Breast epithelium (tissue), 3 donors: ENCODE results near the gene VCL.

Source experiments
- POLR2A ChIP-seq: fragments of 450-650 bp; IDR thresholded peaks from one replicate; pipeline ENCODE4 v1.6.1; 2016; ENCODE audit warnings: antibody characterized with exemption, mild to moderate bottlenecking, moderate library complexity
- POLR2AphosphoS5 ChIP-seq, 3 donors: sonication (generic); formaldehyde crosslinking; IDR thresholded peaks; one replicate each; pipeline ENCODE4 v1.6.1; 2017; ENCODE audit warnings: antibody characterized with exemption in 3 of 3
- TF ChIP-seq, protein P1 (sequence below), 3 donors: fragments of 450-650 bp; IDR thresholded peaks; one replicate each; pipeline ENCODE4 v1.5.1; 2016 to 2017; ENCODE audit warnings: antibody characterized with exemption in 3 of 3, mild to moderate bottlenecking in 3 of 3, moderate library complexity in 3 of 3

DNA sequence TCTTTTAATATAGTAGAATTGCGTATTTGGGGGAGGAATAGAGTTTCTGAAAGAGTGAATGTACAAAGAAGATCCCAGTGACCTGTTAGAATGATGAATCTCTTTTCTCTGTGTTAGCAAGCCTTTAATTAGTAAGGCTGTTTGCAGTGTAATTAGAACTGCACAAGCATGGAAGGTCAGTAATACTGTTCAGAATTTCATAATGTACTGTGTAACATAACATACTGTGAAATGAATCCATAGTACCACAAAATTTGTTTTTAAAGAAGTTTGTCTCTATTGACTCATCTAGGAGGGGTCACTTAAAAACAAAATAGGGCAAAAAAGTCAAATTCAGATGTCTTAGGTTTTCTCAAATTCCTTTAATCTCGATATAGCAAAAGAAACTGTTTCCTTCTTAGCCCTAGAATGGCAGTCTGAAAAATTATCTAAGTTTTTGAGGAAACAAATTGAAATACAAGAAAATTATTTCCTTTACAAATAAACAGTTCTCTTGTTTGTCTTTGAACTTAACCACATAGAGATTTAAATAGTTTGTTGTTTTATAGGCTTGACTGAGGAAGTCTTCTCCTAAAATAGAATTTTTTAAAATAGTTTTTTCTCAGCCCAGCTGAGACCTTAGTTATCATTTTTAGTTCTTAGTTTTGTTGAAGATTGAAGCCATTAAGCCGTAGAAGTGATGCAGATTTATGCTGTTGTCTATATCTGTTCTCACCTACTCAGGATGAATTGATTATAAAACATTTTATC lies 165.6 kb downstream of the VCL start:
- TF ChIP-seq, protein P1, sequence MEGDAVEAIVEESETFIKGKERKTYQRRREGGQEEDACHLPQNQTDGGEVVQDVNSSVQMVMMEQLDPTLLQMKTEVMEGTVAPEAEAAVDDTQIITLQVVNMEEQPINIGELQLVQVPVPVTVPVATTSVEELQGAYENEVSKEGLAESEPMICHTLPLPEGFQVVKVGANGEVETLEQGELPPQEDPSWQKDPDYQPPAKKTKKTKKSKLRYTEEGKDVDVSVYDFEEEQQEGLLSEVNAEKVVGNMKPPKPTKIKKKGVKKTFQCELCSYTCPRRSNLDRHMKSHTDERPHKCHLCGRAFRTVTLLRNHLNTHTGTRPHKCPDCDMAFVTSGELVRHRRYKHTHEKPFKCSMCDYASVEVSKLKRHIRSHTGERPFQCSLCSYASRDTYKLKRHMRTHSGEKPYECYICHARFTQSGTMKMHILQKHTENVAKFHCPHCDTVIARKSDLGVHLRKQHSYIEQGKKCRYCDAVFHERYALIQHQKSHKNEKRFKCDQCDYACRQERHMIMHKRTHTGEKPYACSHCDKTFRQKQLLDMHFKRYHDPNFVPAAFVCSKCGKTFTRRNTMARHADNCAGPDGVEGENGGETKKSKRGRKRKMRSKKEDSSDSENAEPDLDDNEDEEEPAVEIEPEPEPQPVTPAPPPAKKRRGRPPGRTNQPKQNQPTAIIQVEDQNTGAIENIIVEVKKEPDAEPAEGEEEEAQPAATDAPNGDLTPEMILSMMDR (IDR thresholded peaks at IDR 0.05): no peak
- no peak for TF ChIP-seq POLR2A
- no peak for TF ChIP-seq POLR2AphosphoS5 (IDR thresholded peaks at IDR 0.05)
